Neural progenitor cell (in vitro differentiated cells): ENCODE results near the gene FHOD1. TPM values are rescaled to one million over a fixed set of nuclear protein-coding genes. Genes with fewer than 3 reads are reported as not detected.

Experiments used
- DNase-seq: peaks from one replicate; pipeline ENCODE4 v3.0.0-alpha.2; 2016; ENCODE audit warnings: low spot score
- H2AFZ ChIP-seq: fragments of 200-600 bp; sonication (generic); replicated peaks from 2 replicates; pipeline ENCODE4 v1.6.1; 2016; ENCODE audit warnings: antibody characterized with exemption
- H3F3A ChIP-seq: fragments of 200-600 bp; sonication (generic); 2 replicates; pipeline ENCODE4 v1.6.1; 2016; ENCODE audit warnings: antibody characterized with exemption, low read depth
- H3K27ac ChIP-seq: fragments of 200-600 bp; sonication (generic); 2 replicates; pipeline ENCODE4 v1.5.1; 2016; ENCODE audit warnings: mild to moderate bottlenecking
- H3K27me3 ChIP-seq: fragments of 200-600 bp; sonication (generic); 2 replicates; pipeline ENCODE4 v1.6.1; 2016; ENCODE audit warnings: mild to moderate bottlenecking, moderate library complexity
- H3K36me3 ChIP-seq: fragments of 200-600 bp; sonication (generic); 2 replicates; pipeline ENCODE4 v1.5.1; 2016
- H3K4me1 ChIP-seq: fragments of 200-600 bp; sonication (generic); 2 replicates; pipeline ENCODE4 v1.6.1; 2016; ENCODE audit warnings: mixed run types
- H3K4me2 ChIP-seq: fragments of 200-600 bp; sonication (generic); 2 replicates; pipeline ENCODE4 v1.6.1; 2016
- H3K4me3 ChIP-seq: fragments of 200-600 bp; sonication (generic); 2 replicates; pipeline ENCODE4 v1.5.1; 2016
- H3K79me2 ChIP-seq: fragments of 200-600 bp; sonication (generic); 2 replicates; pipeline ENCODE4 v1.6.1; 2016; ENCODE audit warnings: low read depth
- H3K9ac ChIP-seq: fragments of 200-600 bp; sonication (generic); 2 replicates; pipeline ENCODE4 v1.6.1; 2016
- H3K9me3 ChIP-seq: fragments of 200-600 bp; sonication (generic); 2 replicates; pipeline ENCODE4 v1.5.1; 2016; ENCODE audit warnings: low read depth
- H4K20me1 ChIP-seq: fragments of 200-600 bp; sonication (generic); 2 replicates; pipeline ENCODE4 v1.6.1; 2016; ENCODE audit warnings: low read depth
- H3K27ac Mint-ChIP-seq: 3 replicates; pipeline ENCODE4 v1.8.0; 2021; ENCODE audit warnings: mixed read lengths
- H3K27me3 Mint-ChIP-seq: 2 replicates; pipeline ENCODE4 v1.8.0; 2022; ENCODE audit warnings: low read depth, mild to moderate bottlenecking, inconsistent platforms, moderate library complexity, mixed read lengths; ENCODE audit not compliant: insufficient read depth
- H3K36me3 Mint-ChIP-seq: 3 replicates; pipeline ENCODE4 v1.8.0; 2021; ENCODE audit warnings: mixed read lengths
- H3K4me1 Mint-ChIP-seq: 3 replicates; pipeline ENCODE4 v1.8.0; 2021; ENCODE audit warnings: mixed read lengths
- H3K4me3 Mint-ChIP-seq: 3 replicates; pipeline ENCODE4 v1.8.0; 2021; ENCODE audit warnings: mild to moderate bottlenecking, moderate library complexity, mixed read lengths
- H3K9me3 Mint-ChIP-seq: 3 replicates; pipeline ENCODE4 v1.8.0; 2020; ENCODE audit warnings: mixed read lengths
- EZH2 ChIP-seq: fragments of 200-600 bp; sonication (generic); IDR thresholded peaks from 2 replicates; pipeline ENCODE4 v1.6.1; 2017; ENCODE audit warnings: antibody characterized with exemption, mild to moderate bottlenecking, moderate library complexity
- EZH2phosphoT487 ChIP-seq: fragments of 200-600 bp; sonication (generic); IDR thresholded peaks from 2 replicates; pipeline ENCODE4 v1.6.1; 2017; ENCODE audit warnings: antibody characterized with exemption
- total RNA-seq: library from RNA; depleted of rRNA; stranded (reverse); fragments of >200 nt; gene quantifications from 2 replicates; pipeline ENCODE4 v1.2.3, GENCODE V29; 2015; ENCODE audit warnings: low replicate concordance
- TF ChIP-seq, protein P1 (sequence below): fragments of 200-600 bp; sonication (generic); IDR thresholded peaks from 2 replicates; pipeline ENCODE4 v1.5.1; 2017; ENCODE audit warnings: antibody characterized with exemption, mild to moderate bottlenecking

FHOD1 gene
- total RNA-seq, 1 donor from 2014 or later, result 5.5 TPM

DNA sequence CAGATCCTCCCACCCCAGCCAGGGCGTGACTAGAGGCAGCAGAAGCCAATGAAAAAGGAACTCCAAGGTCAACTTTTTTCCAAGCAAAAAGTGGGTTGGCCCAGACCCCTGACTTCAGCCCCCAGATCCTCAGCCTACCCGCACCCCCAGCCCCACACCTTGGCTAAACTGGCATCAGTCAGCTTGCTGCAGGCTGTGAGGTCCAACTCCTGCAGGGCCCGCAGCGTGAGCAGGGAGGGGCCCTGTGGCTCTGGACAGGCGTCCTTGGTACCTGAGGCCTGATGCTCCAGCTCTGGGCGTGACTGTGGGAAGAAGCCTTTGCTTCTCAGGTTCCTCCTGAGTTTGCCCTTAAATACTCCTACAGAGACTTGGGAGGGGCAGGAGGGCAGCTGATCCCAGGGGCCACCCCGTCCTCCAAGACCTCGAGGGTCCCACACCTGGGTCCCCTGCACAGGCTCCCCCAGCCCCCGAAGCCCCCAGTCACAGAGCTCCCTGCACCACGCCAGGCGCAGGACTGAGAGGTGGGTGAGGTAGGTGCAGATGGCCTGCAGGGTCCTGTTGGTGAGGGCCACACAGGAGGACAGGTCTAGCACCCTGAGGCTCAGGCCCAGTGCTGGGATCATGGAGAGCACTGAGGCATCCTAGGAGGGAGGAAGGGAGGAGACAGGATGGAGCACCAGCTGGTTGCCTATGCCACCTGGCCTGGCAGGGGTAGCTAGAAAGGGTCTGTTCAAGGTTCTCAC is 39.0 kb downstream of the FHOD1 start:
- H3K27ac Mint-ChIP-seq, result no peak overlapping the region
- Histone ChIP-seq H2AFZ (no peak overlapping the region), H3K4me2 (no peak overlapping the region), H3K4me3 (no peak overlapping the region), H3K79me2 (no peaks in the 10 kb centered on the region), H3K4me1 (peaks cover 14% of the 10 kb centered on the region), H3K9ac (no peak overlapping the region), H3K27ac (no peak overlapping the region), H4K20me1 (peaks cover 7% of the 10 kb centered on the region), H3K36me3 (no peaks in the 10 kb centered on the region), H3F3A (peaks cover 12% of the 10 kb centered on the region), H3K9me3 (no peaks in the 10 kb centered on the region), H3K27me3 (no peaks in the 10 kb centered on the region)
- DNase-seq, result no peak
- peaks cover 3% of the 10 kb centered on the region for H3K27me3 Mint-ChIP-seq
- H3K4me1 Mint-ChIP-seq, result peaks cover 7% of the 10 kb centered on the region
- TF ChIP-seq EZH2phosphoT487 (no peak), EZH2 (no peak)
- TF ChIP-seq, protein P1, sequence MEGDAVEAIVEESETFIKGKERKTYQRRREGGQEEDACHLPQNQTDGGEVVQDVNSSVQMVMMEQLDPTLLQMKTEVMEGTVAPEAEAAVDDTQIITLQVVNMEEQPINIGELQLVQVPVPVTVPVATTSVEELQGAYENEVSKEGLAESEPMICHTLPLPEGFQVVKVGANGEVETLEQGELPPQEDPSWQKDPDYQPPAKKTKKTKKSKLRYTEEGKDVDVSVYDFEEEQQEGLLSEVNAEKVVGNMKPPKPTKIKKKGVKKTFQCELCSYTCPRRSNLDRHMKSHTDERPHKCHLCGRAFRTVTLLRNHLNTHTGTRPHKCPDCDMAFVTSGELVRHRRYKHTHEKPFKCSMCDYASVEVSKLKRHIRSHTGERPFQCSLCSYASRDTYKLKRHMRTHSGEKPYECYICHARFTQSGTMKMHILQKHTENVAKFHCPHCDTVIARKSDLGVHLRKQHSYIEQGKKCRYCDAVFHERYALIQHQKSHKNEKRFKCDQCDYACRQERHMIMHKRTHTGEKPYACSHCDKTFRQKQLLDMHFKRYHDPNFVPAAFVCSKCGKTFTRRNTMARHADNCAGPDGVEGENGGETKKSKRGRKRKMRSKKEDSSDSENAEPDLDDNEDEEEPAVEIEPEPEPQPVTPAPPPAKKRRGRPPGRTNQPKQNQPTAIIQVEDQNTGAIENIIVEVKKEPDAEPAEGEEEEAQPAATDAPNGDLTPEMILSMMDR, result no peak
- H3K4me3 Mint-ChIP-seq, result no peak overlapping the region
- no peaks in the 10 kb centered on the region for H3K9me3 Mint-ChIP-seq
- peaks cover 6% of the 10 kb centered on the region for H3K36me3 Mint-ChIP-seq

DNA sequence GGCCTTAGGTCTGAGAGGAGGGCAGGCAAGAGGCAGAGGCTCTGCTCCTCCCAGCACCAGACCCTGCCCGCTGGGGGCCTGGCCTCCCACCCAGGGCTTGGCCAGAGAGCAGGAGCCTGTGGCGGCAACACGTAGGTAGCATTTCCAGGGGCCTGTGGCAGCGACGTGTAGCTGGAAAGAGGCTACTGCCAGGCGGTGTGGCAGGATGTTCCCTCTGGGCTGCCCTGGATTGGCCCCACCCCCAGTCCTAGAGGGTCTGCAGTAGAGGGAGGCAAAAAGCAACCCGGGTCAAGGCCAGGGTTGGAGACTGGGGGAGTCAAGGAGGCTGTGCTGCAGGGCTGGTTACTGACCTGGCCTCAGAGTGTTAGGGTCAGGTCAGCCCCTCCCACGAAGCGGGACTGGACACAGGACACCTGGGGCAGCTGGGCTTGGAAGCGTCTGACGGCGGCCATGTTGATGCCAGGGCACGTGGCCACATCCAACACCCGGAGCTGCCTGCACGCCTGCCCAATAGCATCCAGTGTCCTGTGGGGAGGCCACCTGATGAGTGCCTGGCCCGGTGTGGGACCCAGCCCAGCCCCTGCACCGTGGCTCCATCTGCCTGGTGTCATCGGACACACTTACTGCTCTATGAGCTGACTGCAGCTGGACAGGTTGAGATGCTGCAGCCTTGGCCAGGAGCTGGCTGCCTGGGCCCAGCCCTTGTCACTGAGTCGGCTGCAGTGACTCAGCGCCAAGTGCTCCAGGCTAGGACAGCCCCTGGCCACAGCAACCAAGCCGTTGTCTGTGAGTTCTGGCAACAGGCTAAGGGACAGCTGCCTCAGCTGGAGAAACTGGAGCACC is 39.8 kb downstream of the FHOD1 start:
- H3K27ac ChIP-seq, result no peak overlapping the region
- no peak overlapping the region for H3K9ac ChIP-seq
- H3K4me3 ChIP-seq, result no peak overlapping the region
- H3K9me3 ChIP-seq, result no peaks in the 10 kb centered on the region
- Mint-ChIP-seq H3K27ac (no peak overlapping the region), H3K4me3 (no peak overlapping the region), H3K36me3 (peaks cover 6% of the 10 kb centered on the region), H3K9me3 (no peaks in the 10 kb centered on the region), H3K4me1 (peaks cover 7% of the 10 kb centered on the region), H3K27me3 (peaks cover 5% of the 10 kb centered on the region)
- H3F3A ChIP-seq, result peaks cover 12% of the 10 kb centered on the region
- peak; percentile 22 for DNase-seq
- H2AFZ ChIP-seq, result no peak overlapping the region
- H3K27me3 ChIP-seq, result no peaks in the 10 kb centered on the region
- H3K4me2 ChIP-seq, result peak overlapping the region; percentile 50
- peaks cover 14% of the 10 kb centered on the region for H3K4me1 ChIP-seq
- no peak for TF ChIP-seq EZH2
- TF ChIP-seq, protein P1, result no peak
- no peaks in the 10 kb centered on the region for H3K36me3 ChIP-seq
- no peaks in the 10 kb centered on the region for H3K79me2 ChIP-seq
- H4K20me1 ChIP-seq, result peaks cover 7% of the 10 kb centered on the region

DNA sequence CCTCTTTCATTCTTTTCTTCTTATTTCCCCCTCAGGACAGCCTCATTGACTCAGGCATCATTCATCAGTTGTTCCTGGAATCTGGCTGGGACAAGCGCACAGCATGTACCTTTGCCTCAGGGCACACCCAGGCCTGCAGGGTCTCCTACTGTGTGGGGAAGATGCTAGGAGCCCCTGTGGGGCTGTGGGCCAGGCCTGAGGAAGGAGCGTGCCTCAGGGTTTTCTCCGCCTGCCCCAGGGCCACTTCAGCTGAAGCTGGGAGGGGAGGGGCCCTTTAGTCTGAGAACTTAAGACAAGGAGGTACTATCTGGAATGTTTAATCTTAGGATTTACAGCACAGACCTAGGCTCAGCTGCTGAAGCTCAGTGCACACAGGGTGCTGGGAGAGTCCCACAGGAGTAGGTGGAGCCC is 40.4 kb downstream of the FHOD1 start:
- Histone ChIP-seq H3F3A (peaks cover 12% of the 10 kb centered on the region), H3K4me1 (peaks cover 14% of the 10 kb centered on the region), H3K36me3 (no peaks in the 10 kb centered on the region), H3K79me2 (no peaks in the 10 kb centered on the region), H3K9me3 (no peaks in the 10 kb centered on the region), H4K20me1 (peaks cover 7% of the 10 kb centered on the region), H3K27ac (peak overlapping the region; percentile 53), H3K4me2 (peak overlapping the region; percentile 50), H3K4me3 (no peak overlapping the region), H2AFZ (no peak overlapping the region), H3K9ac (no peak overlapping the region), H3K27me3 (no peaks in the 10 kb centered on the region)
- DNase-seq, result peak; percentile 33
- no peak for TF ChIP-seq EZH2phosphoT487
- TF ChIP-seq, protein P1, result no peak
- no peak for TF ChIP-seq EZH2
- H3K27ac Mint-ChIP-seq, result peak overlapping the region; percentile 63
- peaks cover 6% of the 10 kb centered on the region for H3K36me3 Mint-ChIP-seq
- no peaks in the 10 kb centered on the region for H3K9me3 Mint-ChIP-seq
- no peak overlapping the region for H3K4me3 Mint-ChIP-seq
- peaks cover 7% of the 10 kb centered on the region for H3K27me3 Mint-ChIP-seq
- peaks cover 7% of the 10 kb centered on the region for H3K4me1 Mint-ChIP-seq
